Stimulated activated CD4-positive, alpha-beta T cell treated with anti-CD3 and anti-CD28 coated beads, TNF-alpha, amount 100 ng/mL, for 24 hours (primary cell): ENCODE results near the gene ASXL3.

ENCODE experiments used
- DNase-seq, 3 experiments: peaks; one replicate each; pipeline ENCODE4 v3.0.0-alpha.2; 2020; ENCODE audit warnings: low read depth in 3 of 3

Gene ASXL3

DNA sequence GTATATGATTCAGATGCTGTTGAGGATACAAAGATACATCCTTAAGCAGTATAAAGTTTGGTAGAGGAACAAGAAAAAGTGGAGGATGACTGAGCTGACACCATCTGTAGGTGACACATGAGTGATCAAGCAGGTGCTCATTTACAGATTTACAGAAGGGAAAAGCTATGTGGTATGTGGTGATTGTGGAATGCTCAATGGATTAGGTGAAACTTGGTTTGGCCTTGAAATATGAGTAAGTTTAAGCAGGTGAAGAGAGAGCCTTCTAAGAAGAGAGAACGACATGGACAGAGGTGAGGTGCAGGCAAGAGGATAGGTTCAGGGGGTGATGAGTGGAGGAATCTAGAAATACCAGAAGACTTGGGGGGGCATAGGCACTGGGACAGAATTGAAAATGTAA is 5.9 kb downstream of the ASXL3 start:
- DNase-seq: no peak

DNA sequence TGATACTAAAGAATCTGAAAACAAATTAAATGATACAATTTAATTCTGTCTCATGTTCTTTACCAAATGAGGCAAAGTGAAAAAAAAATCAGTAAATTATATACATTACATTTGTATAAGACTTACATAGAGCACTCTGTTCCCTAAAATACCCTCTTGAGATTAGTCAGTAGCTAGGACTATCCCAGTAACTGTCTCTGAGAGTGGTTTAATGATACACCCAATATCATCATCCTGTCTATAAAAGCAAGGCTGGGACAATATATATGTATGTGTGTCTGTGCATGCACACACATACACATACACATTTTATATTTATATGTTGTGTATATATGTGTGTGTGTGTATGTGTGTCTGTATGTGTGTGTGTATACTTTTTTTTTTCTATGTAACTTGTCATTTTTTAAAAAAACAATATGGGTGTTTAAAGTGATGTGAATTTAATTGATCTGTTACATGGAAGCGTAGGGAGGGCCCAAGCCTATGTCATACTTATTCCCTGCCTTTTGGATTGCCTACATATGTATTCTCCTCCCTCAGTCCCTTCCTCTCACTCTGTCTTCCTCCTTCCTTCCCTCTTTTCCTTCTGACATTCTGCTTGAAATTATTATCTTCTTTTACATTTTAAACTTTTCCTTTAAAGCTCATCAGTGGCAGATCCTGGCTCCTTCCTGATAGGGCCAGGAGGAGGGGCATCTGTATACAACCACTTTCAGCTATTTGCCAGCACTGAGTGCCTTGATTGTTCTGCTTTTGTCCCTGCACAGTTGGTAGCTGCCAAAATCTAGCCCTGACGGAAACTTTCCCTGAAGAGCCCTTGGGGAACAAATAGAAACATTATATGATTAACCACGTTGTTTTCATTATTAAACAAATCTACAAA is 6.8 kb downstream of the ASXL3 start:
- no peak for DNase-seq

DNA sequence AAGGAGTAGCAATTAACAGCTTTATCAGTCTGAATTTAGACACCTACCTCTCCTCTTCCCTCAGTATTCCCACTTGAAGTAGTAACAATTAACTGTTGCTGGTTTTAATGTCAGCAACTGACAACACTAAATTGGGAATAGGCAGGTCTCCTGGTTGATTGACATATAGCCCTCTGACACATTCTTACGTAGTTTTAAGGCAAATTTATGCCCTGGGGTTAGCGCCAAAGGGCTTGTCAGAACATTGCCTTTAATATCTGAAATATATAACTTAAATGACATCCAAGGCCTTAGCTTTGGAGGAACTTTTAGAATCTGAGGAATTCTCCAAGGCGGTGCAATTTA is 7.4 kb downstream of the ASXL3 start:
- no peak for DNase-seq

- DNase-seq: no peak
Observed at GRCh38 chr18:33588361-33588760, 10.3 kb downstream of the ASXL3 start.

DNA sequence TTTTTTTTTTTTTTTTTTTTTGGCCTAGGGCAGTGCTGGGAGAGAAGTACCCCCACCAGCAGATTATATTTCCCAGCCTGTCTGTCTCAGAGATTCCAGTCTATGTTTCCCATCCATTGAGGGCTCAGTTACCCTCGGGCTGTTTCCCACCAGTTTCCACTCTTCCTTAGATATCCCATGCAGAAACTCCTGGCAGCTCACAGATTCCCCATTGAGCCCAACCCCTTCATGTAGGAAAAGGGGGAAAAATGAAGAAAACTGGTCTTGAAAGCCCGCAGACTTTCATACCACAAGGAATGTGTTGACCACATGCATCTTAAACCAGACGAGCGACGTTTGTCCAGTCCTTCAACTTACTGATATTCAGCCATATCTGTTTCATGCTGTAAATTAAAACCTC is 15.2 kb downstream of the ASXL3 start:
- DNase-seq: no peak

DNA sequence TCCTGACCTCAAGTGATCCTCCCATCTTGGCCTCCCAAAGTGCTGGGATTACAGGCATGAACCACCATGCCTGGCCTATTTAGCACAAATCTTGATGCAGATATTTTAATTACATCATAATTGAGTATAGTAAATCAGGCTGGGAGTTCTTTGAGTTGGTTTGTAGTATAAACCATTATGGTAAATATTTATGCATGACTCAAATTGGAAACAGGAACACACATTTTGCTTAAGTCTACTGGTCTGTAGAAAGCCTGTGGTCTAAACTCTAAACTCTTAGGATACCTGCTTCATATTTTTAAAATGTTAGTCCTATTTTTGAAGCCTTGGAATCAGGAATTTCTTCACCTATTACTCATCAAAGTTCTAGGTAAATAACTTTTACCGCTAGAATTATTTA is 16.8 kb downstream of the ASXL3 start:
- no peak for DNase-seq

DNA sequence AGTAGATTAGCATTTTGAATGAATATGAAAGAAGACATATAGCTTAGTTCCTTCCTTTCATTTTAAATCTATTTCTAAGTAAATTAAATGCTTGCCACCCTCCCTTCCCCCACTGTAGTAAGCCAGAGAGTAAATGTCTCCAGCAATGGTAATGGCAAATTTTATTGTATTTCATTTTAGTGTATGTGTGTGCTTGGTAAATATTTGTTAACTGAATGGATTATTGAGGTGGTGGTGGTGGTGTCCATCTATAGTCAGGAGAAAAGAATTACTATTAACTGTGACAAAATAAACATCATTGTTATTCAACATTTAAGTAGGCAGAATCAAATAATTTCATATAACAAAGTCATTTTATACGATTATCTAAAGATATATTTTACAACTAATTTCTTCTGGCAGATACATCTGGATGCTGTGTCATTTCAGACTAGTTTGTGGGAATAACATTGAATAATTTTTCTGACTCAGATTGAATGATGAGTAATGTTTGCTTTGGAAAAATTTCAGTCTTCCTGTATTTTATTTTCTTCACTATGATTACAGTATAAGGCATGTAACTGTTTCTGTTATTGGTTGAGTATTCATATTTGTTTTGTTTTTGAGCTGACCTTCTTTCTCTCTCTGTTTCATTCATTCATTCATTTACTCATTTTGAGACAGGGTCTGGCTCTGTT is 18.3 kb downstream of the ASXL3 start:
- no peak for DNase-seq

DNA sequence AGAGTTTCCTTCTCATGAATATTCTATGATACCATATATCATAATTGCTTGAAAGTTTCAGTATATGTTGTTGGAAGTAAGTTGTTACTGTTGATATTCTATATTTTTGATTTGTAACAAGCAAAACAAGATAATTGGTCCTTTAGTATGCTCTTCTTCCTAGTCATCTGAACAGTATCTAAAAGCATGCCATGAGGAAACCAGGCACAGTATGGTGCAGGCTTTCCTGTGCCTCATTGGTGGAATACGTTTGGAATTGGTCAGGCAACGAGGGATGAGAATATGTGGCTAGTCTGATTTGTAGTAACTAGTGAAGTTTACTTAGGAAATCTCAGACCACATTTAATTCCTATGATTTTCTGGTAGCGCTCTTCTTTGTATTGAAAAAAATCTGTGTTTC is 22.8 kb downstream of the ASXL3 start:
- DNase-seq: no peak

GRCh38 chr18:33603454-33603853 is 25.4 kb downstream of the ASXL3 start:
- DNase-seq: no peak

- no peak for DNase-seq
Observed at GRCh38 chr18:33605250-33605649, 27.2 kb downstream of the ASXL3 start.

DNA sequence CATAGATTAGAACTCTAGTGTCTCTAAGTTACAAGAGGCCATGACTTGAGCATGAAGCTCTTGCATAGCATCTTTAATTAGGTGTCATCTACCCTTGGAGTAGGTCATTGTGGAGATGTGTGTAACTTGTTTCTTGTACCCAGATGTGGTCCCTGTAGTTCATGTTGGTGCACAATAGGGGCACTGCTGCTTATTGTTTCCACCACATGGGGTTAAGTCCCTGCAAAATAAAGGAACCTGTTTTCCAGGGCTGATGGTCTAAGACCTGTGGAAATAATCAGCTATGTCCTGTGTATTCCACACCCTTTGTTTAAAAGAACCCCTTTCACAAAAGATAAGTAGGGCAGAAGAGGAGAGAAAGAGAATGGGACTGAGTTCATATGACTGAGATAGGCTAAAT is 28.6 kb downstream of the ASXL3 start:
- DNase-seq: no peak

DNA sequence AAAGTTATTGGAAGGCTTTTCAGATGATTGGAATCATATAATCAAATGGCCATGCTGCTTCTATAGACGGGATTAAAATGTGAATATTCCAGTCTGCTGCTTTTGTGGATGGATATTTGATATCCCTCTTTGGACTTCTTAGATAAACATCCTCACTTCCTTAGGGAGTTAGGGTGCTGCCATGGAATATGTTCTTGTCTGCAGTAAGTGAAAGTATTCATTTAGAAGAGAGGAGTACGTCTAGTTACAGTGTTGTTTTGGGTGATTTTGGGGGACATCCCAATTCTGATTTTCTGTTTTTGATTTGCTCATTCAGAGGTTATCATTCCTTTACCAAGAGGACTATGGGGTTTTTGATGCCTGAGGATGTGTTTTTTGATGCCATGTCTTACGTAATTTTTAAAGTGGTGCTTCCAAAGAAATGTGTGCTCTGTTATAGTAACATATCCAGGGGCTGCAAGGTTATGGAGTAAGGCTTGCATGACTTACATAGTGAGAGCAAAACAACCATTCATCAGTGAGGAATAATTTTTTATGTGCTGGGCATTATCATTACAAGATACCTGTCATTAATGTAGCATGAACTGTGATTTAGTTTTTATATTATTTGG is 33.6 kb downstream of the ASXL3 start:
- DNase-seq: no peak

DNA sequence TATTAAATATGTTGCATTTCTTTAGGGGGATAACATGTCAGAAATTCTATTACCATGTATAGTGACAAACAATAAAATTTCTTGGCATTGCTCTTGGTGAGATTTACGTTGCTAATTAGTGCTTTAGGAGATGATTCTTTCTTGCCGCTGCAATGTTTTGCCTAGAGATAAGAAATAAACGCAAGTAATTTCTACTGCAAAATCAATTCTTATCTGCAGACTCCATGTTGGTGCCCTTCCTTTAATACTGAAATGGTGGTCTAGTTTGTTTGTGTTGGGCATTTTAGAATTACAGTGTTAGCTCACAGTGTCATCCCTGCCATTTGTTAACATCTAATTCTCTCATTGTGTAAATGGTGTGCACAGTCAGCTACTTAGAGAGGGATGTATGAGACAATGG is 34.6 kb downstream of the ASXL3 start:
- DNase-seq: no peak

- no peak for DNase-seq
Observed at GRCh38 chr18:33616556-33616955, 38.5 kb downstream of the ASXL3 start.

- DNase-seq: no peak
Observed at GRCh38 chr18:33627114-33627513, 49.1 kb downstream of the ASXL3 start.

DNA sequence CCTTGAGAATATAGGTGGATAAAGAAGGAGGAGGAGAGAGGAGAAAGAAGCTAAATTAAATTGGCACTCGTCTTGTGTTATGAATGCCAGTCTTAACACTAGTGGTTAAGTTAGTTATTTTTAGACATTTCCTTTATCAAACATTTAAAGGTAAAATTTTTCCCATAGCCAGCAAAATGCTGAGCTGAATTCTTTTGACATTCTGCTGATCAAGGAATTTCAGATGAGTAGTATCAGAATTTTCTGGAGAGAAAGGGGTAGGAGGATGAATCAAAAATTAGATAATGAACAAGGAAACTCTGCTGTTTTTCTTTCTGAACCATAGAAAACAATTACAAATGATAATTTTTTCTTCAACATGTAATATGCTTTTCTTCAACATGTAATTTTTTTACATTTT is 52.5 kb downstream of the ASXL3 start:
- DNase-seq: no peak

DNA sequence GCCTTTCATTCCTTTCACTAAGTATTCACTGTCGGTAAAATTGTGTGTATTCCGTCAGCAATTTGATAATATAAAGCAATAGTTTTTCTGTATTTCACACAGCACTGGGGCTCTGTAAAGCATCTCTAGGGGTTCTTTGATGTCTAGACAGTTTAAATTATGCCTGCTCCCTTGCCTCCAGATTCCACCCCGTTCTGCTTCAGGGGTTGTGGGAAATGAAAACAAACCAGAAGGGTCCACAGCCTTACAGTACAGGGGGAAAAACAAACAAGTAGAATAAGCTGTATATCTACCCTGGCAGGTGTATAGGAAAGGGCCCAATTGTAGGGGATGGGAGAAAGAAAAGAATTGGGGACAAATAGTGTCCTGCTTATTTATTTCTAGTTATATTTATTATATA is 63.1 kb downstream of the ASXL3 start:
- DNase-seq: no peak

GRCh38 chr18:33644494-33644893 is 66.5 kb downstream of the ASXL3 start:
- DNase-seq: no peak

GRCh38 chr18:33647365-33647764 is 69.3 kb downstream of the ASXL3 start:
- no peak for DNase-seq

GRCh38 chr18:33652635-33653034 is 74.6 kb downstream of the ASXL3 start:
- DNase-seq: no peak

GRCh38 chr18:33653231-33653630 is 75.2 kb downstream of the ASXL3 start:
- no peak for DNase-seq

DNA sequence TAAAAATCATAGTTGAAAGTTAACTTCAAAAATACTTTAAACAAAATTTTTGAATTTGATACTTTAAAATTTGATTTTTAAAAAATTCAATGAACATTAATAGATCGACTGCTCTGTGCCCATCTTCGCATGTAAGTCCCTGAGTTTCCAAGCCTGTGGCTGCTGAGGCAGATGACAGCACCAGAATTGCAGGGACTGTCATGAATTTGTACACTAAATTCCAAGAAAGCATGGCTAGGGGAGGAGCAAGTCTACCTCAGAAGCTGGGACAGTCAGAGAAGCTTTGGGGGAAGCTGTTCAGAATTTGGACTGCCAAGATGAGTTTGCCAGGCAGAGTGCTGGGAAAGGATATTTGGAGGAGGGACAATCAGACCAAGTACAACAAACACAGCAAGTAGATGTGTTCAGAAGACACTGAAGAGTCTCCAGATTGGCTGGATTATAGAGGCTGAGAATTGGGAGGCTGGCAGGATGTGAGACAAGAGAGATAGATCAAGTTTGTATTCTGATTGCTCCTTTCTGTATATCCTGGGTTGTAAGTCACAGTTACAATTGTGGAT is 79.0 kb downstream of the ASXL3 start:
- no peak for DNase-seq
